HG03558 (cell line): ENCODE measurements around the gene LSM4.

Source experiments
- ATAC-seq: cut with Tn5 transposase; IDR thresholded peaks from one replicate; pipeline ENCODE4 v1.9.1; 2021; ENCODE audit warnings: moderate number of reproducible peaks; ENCODE audit not compliant: unreplicated experiment; ENCODE audit errors: extremely low read depth

Gene LSM4

GRCh38 chr19:18280247-18281081 lies 42.4 kb downstream of the LSM4 start:
- no peak for ATAC-seq

- ATAC-seq, result no peak
Measured at GRCh38 chr19:18279516-18280246, 43.2 kb downstream of the LSM4 start.

GRCh38 chr19:18279266-18279515 lies 43.7 kb downstream of the LSM4 start:
- ATAC-seq, result no peak

GRCh38 chr19:18278521-18279265 lies 44.2 kb downstream of the LSM4 start:
- no peak for ATAC-seq

GRCh38 chr19:18274781-18275356 lies 48.0 kb downstream of the LSM4 start:
- ATAC-seq, result no peak

GRCh38 chr19:18274219-18274780 lies 48.6 kb downstream of the LSM4 start, which contains the start of gene IQCN:
Gene IQCN (minus strand): TSS chr19:18274452. CDS start chr19:18269478, 4,974 bp downstream.
- ATAC-seq, result no peak

GRCh38 chr19:18273561-18274218 lies 49.2 kb downstream of the LSM4 start:
- no peak for ATAC-seq

- ATAC-seq, result no peak
Measured at GRCh38 chr19:18271433-18271841, 51.4 kb downstream of the LSM4 start.

GRCh38 chr19:18270326-18270725 lies 52.5 kb downstream of the LSM4 start:
- ATAC-seq, result no peak

- ATAC-seq, result no peak
Measured at GRCh38 chr19:18269070-18269723, 53.7 kb downstream of the LSM4 start.

- ATAC-seq, result no peak
Measured at GRCh38 chr19:18266771-18267686, 55.8 kb downstream of the LSM4 start.

- ATAC-seq, result no peak
Measured at GRCh38 chr19:18265582-18265981, 57.3 kb downstream of the LSM4 start.

GRCh38 chr19:18264971-18265540 lies 57.8 kb downstream of the LSM4 start:
- ATAC-seq, result no peak

- ATAC-seq, result no peak
Measured at GRCh38 chr19:18264137-18264854, 58.6 kb downstream of the LSM4 start.

- ATAC-seq, result no peak
Measured at GRCh38 chr19:18263324-18264136, 59.3 kb downstream of the LSM4 start.

GRCh38 chr19:18262917-18263316 lies 60.0 kb downstream of the LSM4 start:
- ATAC-seq, result no peak

- no peak for ATAC-seq
Measured at GRCh38 chr19:18262144-18262543, 60.7 kb downstream of the LSM4 start.
